Measurements from ENCODE around the gene DRGX.

Gene DRGX

DNA sequence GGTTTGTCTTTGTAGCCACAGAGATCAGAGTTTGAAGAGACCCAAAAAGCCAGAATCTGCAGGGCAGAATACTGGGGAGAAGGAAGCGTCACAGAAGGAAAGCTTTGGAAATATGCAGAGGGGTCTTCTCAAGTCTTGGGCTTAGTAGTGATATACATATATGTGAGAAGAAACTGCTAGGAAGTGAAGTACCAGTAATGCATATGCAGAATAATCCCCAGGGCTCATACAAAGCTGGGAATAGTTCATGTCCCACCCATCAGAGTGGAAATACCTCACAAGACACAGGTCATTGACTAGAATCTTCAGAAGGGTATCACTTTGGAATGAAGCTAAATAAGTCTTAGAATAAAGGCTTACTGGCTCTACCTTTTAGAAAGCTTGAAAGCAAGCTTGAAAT lies 57.3 kb downstream of the DRGX start:
- DNase-seq (ENCODE audit: low spot score) = no peak

DNA sequence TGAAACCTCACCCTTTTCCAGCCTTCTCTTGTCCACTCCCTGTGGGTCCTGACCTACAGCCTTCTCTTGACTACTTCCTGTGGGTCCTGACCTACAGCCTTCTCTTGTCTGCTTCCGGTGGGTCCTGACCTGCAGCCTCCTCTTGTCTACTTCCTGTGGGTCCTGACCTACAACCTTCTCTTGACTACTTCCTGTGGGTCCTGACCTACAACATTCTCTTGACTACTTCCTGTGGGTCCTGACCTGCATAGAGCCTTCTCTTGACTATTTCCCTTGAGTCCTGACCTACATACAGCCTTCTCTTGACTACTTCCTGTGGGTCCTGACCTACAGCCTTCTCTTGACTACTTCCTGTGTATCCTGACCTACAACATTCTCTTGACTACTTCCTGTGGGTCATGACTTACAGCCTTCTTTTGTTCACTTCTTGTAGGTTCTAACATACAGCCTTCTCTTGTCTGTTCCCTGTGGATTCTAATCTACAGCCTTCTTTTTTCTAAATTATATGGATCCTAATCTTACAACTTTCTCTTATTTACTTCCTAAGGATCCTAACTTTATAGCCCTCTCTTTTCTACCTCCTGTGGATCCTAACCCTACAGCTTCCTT lies 60.4 kb downstream of the DRGX start:
- DNase-seq (ENCODE audit: low spot score) = no peak

DNA sequence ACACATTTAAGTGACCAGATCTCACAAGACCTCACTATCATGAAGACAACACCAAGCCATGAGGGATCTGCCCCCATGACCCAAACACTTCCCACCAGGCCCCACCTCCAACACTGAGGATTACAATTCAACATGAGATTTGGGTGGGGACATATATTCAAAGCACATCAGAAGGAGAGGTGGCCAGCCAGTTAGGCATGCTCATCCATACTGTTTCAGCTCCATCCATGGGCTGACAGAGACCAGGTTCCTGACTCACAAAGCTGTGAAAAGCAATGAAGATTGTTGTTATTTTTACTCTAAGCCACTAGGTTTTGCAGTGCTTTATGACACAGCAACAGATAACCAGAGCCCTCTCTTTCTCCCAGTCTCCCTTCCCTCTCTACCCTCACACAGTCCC lies 60.9 kb downstream of the DRGX start:
- no peak for DNase-seq (ENCODE audit: low spot score)

DNA sequence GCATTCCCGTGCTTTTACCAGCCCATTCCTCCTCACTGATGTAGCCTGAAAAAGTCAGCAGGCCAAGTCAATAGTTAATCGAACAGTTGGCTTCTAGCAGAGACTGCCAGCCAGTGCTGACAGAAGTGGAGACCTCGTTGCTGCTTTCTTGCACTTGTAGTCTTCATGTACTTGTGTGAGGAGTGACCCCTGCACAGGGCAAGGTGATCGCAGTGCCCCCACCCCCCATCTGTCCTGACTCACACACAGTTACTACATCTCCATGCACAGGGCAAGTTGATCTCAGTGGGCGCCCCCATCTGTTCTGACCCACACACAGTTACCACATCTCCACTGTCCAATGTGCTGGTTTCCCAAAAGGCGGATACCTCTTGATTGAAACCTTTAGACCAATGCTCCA lies 62.7 kb downstream of the DRGX start:
- DNase-seq (ENCODE audit: low spot score) = no peak

DNA sequence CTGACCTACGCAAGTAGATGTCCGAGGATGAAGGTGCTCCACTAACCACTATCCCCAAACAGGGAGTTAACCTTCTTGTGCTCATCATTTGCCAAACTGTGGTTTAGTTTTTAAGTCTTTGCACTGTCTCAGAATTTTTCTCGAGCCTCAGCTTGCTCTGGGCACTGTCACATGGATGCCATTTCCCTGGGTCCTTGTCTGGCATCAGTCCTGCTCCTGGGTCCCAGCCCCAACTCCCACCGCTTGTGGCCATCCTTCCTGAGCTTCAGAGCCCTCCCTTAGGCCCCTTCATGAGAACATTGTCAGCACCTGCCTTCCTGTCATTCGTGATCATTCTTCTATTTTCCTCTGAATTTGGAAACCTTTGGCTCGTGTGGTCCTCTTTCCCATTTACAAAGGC lies 63.1 kb downstream of the DRGX start:
- DNase-seq (ENCODE audit: low spot score) = no peak

DNA sequence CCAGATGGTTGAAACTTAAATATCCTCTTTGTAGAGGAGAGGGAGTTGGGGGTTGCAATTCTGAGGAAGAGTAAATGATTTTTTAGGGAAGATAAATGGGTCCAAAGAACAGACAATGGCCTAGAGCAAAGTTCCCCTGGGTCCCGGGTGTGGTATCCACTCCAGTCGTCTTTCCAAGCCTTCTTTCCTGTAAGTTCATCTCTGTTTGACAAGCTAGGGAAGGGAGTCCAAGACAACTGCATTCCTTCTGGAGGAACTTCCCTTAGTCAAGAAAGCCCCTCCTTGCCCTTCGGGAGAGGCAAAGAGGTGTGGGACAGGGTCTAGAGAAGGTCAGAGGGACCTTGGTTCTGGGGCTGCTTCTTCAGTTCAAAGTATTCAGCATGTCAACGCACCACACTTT lies 63.6 kb downstream of the DRGX start:
- DNase-seq (ENCODE audit: low spot score) = no peak

DNA sequence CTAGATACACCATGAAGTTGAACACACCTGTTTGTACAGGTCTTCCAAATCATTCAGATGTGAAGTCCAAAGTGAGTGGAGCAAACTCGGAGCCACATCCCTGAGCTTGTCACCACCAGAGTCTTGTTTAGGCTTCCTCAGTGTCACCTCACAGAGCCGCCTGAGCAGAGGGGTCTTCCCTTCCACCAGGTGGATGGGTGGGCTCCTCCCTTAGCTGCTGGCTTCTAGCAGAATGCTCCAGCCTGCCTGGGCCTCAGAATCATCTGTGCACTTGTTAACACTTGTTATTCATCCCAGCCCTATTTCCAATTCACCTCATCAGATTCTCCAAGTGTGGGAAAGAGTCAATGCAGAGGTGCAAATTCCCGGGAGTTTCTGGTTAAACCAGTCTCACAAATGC lies 64.5 kb downstream of the DRGX start:
- DNase-seq (ENCODE audit: low spot score) = peak; percentile 23

DNA sequence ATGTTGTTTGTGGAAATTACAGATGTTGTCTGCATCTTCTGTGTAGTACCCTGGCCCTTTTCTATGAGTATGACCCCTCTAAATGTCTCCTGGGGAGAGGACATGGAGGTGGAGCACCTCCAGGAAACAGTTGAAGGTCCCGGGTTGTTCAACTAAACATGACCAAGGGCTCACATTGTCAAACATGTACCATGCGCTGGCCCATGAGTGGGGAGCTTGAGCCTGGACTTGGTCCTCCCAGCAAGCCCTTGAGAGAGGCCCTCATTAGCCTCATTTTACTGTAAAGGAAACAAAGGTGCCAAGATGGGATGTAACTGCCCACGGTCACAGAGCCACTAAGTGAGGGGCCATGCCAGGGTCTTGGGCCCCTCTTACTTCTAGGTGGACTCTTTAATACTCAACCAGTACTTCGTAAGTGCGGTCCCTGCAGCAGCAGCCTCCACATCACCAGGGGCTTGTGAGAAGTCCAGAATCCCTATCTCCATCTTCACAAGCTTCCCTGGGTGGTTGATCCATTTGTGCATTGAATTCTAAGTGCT lies 65.7 kb downstream of the DRGX start:
- DNase-seq (ENCODE audit: low spot score) = peak; percentile 18

DNA sequence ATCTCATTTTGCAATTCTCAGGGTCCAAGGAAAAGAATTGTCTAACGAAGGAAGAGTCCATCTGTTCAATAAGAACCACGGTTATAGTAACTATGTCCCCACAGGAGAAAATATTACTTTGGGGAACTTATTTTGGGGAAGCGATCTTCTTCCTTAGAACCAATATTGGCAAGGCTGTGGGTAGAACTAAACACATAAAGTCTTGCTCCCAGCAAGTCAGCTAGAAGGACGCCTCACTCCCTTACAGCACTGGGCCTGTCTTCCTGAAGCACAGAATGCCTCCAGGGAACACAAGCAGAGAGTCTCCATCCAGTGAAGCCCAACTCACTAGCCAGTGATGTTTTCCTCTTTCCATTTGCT lies 66.8 kb downstream of the DRGX start:
- peak; percentile 5 for DNase-seq (ENCODE audit: low spot score)

DNA sequence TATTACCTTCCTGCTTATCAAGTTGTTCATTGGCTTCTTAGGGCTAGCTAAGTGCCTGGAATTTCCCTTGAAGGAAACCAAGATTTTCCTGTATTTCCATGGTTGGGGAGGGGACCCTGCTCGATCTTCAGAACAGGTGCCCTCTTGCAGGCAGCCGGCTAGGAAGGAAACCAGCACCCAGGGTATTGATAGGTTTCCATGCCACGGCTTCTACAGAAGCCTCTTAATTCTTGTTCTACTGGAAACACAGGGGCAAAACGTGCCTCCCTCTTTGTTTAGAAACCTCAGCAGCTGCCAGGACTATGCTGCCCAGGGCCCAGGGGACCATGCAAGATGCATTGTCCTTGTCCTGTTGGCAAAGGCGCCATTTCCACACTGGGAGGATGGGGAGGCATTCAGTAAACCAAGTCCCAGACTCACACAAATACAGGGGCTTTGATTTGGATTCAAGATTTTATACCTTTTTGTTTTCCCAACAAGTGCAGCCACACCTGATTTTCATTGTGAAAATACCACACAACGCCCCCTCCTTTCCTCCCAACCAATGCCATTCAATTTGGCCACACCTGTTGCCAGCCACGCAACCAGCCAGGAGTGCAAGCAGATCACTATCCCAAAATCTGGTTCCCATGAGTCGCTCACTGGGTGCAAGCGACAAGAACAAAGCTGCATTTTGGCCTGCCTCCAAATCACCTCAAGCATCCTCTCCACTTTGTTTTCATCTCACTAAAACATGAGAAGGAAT lies 67.3 kb downstream of the DRGX start:
- peak; percentile 22 for DNase-seq (ENCODE audit: low spot score)

DNA sequence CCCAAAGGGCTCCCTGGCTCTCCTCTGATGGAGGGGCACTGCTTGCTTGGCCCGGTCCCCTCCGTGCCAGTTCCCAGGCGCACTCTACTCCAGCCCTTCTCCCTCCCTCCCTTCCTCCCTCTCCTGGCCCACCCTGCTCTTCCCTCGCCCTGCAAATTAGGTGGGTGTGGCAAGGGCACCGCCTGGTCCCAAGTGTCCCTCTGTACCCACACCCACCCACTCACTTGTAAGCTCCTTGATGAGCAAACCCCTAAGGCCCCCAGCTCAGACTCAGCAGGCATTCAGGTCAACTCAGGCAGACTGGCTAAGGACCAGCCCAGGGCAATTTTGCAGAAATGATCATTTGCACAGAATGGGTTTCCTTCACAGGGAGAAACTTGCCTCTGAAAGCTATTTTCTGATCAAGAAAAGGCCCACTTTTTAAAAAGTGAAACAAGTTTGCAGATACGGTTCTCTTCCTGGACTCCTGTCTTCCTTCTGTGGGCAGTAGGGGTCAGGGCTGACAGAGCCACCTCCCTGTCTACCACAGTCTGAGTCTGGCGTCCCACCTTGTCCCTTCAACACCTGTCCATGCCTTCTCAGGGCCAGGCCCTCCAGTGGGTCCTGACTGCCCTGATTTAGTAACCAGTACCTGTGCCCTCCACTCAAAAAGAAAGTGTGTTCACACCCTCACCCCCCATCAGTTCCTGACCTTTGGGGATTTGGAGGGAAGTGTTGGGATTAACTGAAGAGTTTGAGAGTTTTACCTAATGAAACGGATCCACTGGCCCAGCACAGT lies 68.7 kb downstream of the DRGX start:
- peak; percentile 47 for DNase-seq (ENCODE audit: low spot score)

DNA sequence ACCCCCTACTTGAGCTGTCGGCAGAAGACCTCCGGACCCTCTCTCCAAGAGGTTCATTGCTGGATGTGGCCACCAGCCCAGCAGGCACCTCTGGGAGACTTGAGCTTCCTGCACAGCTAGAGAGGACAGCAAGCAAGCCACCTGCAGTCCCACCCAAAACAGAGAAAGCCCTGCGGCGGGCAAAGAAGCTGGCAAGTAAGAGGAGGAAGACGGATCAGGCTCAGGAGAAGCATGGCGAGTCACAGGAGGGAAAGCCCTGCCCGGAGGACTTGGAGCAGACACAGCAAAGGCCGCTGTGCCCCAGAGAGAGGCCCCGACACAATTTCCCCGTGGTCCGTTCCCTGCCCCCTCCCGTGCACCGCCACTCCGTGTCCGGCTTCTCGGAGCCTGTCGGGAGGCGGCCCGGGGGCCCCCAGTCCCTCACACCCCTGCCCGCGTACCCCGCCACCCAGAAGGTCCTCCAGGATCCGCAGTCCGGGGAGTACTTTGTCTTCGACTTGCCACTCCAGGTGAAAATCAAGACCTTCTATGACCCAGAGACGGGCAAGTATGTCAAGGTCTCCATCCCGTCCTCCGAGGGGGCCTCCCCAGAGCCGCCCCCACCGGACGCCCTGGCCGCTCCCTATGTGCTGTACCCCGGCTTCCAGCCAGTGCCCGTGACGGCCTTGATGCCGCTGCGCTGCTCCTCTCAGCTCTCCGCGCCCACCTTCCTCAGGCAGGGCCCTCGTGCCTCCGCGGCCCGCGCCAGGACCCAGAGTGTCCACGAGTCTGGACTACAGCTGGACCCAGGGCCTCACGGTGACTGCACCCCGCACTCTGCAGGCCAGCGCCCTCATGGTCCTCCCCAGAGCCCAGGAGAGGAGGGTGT lies 69.7 kb downstream of the DRGX start:
- DNase-seq (ENCODE audit: low spot score) = peak; percentile 65

DNA sequence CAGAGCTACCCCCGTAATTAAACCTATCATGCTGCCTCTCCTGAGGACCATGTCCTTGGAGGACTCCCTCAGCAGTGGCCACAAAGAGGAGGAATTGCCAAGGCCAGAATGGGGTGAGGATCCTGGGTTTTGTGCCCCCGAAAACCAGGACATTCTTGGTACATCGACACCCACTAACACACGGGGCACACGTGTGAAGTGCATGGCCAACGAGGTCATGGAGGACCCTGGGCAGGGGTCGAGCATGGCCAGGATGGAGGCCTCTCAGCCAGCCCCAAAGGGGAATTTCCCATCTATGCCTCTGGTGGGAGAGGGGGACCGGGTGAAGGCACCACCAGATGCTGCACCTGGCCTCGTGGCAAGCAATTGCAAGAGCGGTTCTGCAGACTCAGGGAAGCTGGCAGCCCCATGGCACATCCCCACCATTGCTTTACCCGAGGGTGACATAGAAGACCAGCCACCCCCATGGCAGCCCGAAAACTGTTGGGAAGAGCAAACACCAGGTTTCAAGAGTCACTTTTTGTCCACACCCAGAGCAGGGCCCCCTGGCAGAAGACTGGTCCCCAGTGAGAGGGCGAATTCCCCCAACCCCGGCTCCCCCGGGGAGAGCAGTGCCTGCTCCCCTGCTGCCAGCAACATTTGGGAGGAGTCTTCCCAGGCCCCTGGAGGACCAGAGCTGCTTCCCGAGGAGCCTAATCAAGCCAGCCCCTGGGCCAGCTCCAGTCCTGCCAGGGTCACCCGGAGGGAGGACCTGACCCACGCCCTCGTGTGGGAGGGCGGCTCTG lies 70.6 kb downstream of the DRGX start:
- DNase-seq (ENCODE audit: low spot score) = peak; percentile 46

DNA sequence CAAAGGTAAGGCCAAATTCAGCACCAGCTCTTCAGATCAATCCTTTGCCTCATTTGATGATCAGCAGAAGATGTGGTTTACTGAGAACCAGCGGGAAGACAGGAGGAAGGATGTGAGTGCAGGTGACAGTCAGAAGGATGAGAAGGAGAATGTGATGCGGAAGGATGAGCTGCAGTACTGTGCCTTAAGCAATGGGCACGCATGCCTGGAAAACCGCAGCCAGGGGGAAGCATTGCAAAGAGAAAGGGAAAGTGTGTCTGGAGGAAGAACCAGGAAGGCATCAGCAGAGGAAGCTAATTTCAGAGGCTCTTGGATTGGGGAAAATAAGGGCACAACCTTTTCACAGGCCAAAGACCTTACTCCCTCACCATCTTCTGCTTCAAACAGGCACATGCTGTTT lies 71.2 kb downstream of the DRGX start:
- DNase-seq (ENCODE audit: low spot score) = peak; percentile 26

DNA sequence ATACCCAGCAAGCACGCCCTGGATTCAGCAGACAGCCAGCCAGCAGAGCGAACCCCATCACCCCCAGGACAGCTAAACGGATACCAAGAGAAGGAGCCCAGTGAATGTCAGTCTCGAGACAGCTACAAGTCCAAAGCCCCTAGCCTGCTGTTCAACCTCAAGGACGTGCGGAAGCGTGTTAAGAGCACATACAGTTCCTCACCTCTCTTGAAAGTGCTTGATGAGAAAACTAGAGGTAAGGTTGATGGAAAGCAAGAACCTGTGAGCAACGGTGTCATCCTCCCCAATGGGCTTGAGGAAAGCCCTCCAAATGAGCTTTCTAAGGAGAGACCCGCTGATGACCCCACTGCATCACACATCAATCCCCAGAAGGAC lies 72.0 kb downstream of the DRGX start:
- peak; percentile 25 for DNase-seq (ENCODE audit: low spot score)

DNA sequence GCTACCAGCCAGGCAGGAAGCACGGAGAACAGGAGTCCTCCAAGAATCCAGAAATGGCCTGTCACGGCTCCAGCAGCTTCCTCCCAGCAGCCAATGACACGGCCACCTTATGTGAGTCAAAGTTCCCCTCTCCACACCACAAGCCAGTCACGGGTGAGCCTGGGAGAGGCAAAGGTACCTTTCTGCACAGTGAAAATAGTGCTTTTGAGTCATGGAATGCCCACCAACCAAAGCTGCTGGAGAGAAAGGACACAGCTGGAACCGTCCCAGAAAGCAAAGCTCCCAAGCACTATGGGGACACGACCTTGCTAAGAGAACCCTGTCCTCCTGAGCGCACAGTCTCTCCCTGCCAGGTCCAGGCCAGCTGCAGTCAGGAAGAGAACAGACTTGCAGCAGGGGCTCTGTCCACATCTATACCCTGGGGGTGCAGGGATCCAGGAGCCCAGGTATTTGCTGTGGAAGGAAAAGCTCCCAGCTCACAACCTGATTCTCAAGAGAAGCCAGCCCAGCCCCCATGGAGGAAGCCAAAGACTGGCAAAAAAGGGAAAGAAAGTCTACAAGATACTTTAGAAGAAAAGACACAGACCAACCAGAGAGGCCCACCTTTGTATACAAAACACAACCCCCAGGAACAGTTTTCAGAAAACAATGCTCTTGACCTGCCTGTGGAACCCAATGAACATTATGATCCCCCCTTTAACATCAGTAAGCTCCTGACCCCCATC lies 72.6 kb downstream of the DRGX start:
- DNase-seq (ENCODE audit: low spot score) = peak; percentile 33

DNA sequence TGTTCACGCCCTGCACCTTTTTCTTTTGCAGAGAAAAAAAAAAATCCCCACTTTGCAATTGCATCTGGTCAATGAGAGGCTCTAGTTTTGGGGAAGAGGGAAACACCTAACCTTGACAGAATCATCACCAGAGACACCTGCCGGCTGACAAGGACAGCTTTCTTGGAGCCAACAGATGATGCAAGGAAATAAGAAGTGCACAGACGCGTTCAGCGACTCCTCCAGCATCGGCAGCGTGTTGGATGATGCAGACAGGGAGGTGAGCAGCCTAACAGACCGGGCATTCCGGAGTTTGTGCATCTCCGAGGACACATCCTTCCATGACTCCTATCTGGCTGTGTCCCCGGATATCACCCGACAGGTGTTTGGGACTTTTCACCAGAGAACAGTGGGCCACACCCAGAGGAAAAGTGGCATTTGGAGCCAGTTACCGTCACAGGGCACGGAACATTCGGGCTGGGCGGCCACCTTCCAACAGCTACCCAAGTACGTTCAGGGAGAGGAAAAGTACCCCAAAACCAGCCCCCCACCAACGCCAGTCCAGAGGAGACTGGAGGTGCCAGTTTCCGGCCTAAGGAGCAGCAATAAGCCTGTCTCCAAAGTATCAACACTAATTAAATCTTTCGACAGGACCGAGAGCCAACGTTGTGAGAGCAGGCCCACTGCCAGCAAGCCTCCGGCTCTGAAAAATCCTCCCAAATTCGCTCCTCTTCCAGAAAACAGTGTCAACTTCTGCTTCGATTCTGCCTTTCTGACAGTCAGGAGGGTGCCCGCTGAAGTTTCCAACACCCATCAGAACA lies 73.3 kb downstream of the DRGX start:
- DNase-seq (ENCODE audit: low spot score) = peak; percentile 54

DNA sequence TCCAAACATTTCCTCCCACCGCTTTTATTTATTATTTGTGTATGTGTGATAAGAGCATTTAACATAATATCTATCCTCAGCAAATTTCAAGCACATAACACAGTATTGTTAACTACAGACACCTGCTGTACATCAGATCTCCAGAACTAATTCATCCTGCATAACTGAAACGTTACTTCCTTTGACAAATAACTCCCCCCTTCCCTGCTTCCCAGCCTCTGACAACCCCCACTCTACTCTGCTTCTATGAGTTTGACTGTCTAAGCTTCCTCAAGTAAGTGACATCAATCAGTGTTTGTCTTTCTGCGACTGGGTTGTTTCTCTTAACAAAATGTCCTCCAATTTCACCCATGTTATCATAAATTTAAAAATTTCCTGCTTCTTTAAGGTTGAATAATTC lies 74.9 kb downstream of the DRGX start:
- no peak for DNase-seq (ENCODE audit: low spot score)

DNA sequence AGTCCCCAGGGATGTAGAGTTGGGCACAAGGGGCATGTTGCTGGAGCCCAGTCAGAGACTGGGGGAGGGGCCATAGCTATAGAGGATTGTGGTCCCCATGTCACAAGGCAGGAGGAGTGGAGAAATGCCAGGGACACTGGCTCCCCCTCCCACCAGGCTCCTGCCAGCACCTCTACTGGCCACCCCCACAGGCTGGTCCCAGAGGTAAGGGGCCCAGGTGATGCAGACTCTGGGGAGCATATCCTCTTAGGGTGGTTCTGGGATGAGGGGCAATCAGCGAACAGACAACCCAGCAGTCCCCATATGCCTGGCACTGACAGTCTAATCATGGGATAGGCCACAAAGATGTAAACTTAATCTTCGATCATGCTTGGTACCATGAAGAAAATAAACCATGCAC lies 75.7 kb downstream of the DRGX start:
- no peak for DNase-seq (ENCODE audit: low spot score)

DNA sequence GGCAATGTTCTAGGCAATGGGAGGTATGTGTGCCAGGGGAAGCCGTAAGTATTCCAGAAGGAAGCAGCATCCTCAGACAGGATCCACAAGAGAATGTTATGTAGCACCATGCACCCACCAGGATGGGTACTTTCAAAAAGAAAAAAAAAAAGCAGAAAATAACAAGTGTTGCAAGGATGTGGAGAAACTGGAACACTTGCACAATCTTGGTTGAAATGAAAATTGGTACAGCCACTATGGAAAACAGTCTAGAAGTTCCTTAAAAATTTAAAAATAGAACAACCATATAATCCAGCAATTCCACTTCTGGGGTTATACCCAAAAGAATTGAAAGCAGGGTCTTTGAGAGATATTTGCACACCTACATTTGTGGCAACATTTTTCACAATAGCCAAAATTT lies 76.7 kb downstream of the DRGX start:
- DNase-seq (ENCODE audit: low spot score) = no peak
